Stimulated activated CD8-positive, alpha-beta memory T cell treated with anti-CD3 and anti-CD28 coated beads, Interleukin-15, amount 100 ng/mL, for 4 hours (primary cell): ENCODE measurements around the gene SLC38A8.

Experiments
- DNase-seq, 2 donors: peaks; one replicate each; pipeline ENCODE4 v3.0.0-alpha.2; 2020; ENCODE audit warnings: low read depth in 2 of 2

Gene SLC38A8

GRCh38 chr16:83969771-83970429, 72.7 kb downstream of the SLC38A8 start:
- DNase-seq, result no peak

- no peak for DNase-seq
These were observed 73.5 kb downstream of the SLC38A8 start for GRCh38 chr16:83968891-83969649.

- no peak for DNase-seq
These were observed 74.2 kb downstream of the SLC38A8 start for GRCh38 chr16:83968306-83968851.

GRCh38 chr16:83967838-83968305, 74.7 kb downstream of the SLC38A8 start, which contains the start of gene NECAB2:
Gene NECAB2, plus strand, starts transcription at chr16:83968244. Its CDS starts 405 bp downstream, at chr16:83968649.
- DNase-seq, result no peak

DNA sequence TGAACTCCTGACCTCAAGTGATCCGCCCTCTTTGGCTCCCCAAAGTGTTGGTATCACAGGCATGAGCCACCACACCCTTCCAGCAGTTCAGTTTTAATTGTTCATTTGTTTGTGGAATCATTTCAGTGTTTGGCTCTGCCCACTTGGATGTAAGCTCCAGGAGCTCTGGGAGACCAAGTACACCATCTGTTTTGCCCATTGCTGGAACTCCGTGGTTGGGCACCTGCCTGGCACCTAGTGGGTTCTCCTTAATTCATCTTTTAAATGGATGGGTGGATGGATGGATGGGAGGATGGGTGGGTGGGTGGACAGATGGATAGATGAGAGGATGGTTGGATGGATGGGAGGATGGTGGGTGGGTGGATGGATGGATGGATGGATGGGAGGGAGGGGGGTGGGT, 75.5 kb downstream of the SLC38A8 start:
- DNase-seq, result no peak

DNA sequence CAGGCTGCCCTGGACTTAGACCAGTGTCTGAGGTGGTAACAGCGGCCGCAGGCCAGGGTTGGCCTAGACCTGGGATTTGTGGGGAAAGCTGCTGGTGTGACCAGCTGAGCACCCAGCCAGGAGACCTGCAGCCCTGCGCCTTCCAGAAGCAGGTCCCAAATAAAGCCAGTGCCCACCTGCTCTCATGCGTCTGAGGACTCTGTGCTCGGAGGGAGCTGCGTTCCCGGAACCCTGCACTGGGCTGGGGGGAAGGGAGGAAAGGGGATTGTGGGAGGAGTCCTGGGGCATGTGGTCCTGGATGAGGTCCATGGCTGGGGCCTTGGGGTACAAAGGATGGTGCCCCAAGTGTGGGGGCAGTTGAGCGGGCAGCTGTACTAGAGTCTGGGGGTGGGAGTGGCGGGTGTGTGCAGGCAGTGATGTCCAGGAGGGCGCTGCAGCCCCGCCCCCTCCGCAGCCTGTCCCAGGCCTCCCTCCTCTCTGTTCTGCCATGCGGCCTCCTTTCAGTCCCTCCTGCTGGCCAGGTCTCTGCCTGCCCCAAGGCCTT, 76.4 kb downstream of the SLC38A8 start:
- DNase-seq, result no peak

GRCh38 chr16:83965444-83966152, 77.0 kb downstream of the SLC38A8 start:
- DNase-seq, result no peak

DNA sequence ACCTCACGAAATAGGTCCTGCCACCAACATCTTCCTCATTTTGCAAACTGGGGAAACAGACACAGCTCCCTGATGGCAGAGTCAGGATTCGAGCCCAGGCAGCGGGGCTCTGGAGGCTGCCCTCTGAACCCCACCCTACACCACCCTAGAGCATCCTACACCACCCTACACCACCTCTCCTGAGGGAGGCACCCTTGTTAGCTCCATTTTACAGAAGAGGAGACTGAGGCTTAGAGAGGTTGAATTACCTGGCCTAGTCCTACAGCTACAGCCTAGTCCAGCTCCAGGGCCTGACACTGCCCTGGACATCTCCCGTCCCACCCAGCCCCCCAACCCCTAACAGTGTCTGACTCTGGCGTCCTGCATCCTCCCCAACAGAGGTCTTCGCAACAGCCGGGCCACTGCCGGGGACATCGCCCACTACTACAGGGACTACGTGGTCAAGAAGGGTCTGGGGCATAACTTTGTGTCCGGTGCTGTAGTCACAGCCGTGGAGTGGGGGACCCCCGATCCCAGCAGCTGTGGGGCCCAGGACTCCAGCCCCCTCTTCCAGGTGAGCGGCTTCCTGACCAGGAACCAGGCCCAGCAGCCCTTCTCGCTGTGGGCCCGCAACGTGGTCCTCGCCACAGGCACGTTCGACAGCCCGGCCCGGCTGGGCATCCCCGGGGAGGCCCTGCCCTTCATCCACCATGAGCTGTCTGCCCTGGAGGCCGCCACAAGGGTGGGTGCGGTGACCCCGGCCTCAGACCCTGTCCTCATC, 77.7 kb downstream of the SLC38A8 start:
- DNase-seq, result no peak

DNA sequence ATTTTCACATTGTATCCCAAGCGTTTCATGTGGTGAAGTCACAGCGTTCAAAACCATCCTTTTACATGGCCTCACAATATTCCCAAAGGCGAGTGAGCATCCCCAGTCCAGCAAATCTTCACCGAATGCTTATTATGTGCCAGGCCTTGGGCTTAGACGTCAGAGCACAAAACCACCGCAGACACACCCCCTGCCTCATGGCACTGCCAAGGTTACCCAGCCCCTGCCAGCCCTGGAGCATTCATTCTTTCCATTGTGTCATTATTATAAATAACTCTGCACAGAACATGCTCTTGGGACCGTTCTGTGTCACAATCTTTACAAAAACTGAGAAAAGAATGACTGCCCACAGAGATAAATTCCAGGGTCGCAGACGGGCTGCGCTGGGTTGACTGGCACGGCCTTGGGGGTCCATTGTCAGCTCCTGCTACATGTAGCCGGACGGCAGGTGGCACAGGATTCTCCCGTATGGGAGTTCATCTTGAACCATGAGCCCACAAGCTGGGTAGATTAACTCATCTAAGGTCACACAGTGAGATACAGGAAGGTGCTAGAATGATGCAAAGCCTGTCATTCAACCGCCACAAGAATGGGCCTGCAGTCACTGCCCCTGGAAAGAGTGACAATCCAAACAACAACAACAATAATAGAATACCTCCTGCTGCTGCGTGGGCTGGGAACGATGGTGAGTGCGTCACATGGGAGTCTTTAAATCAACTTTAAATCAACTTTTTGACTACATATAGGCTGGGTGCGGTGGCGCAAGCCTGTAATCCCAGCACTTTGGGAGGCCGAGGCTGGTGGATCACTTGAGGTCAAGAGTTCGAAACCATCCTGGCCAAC, 79.1 kb downstream of the SLC38A8 start:
- DNase-seq, result no peak

GRCh38 chr16:83961591-83961990, 81.0 kb downstream of the SLC38A8 start:
- no peak for DNase-seq

GRCh38 chr16:83960521-83961249, 81.9 kb downstream of the SLC38A8 start:
- DNase-seq, result no peak
